Progenitor cell of endocrine pancreas (in vitro differentiated cells): ENCODE data around the gene POLR1B. TPM values are rescaled to one million over a fixed set of nuclear protein-coding genes. Genes with fewer than 3 reads are reported as not detected.
"Not testable (repeated sequence)": the region's sequence is repeated elsewhere in the genome, so short reads cannot be mapped to it uniquely, and the experiment has no call there.

ENCODE experiments used
- DNase-seq: peaks from one replicate; pipeline ENCODE4 v3.0.0; 2021; ENCODE audit warnings: low spot score; ENCODE audit not compliant: unreplicated experiment
- H3K27ac Mint-ChIP-seq: 2 replicates; pipeline ENCODE4 v1.8.0; 2021; ENCODE audit warnings: mild to moderate bottlenecking, moderate library complexity, mixed read lengths
- H3K27me3 Mint-ChIP-seq: 2 replicates; pipeline ENCODE4 v1.8.0; 2021; ENCODE audit warnings: mixed read lengths
- H3K36me3 Mint-ChIP-seq: 2 replicates; pipeline ENCODE4 v1.8.0; 2022; ENCODE audit warnings: mixed read lengths; ENCODE audit not compliant: insufficient read depth
- H3K4me1 Mint-ChIP-seq: 2 replicates; pipeline ENCODE4 v1.8.0; 2021; ENCODE audit warnings: low read depth, mixed read lengths
- H3K4me3 Mint-ChIP-seq: 2 replicates; pipeline ENCODE4 v1.8.0; 2021; ENCODE audit warnings: low read depth, mild to moderate bottlenecking, moderate library complexity, mixed read lengths
- H3K9me3 Mint-ChIP-seq: 2 replicates; pipeline ENCODE4 v1.8.0; 2021; ENCODE audit warnings: low read depth, mixed read lengths
- total RNA-seq: library from RNA; stranded (reverse); gene quantifications from 2 replicates; pipeline ENCODE4 v1.2.1, GENCODE V29; 2021
- TF ChIP-seq, protein P1 (sequence below): fragments of 200-600 bp; sonication (generic); IDR thresholded peaks from one replicate; pipeline ENCODE4 v1.5.0; 2021; ENCODE audit warnings: antibody characterized with exemption, mild to moderate bottlenecking; ENCODE audit not compliant: unreplicated experiment

POLR1B gene
- total RNA-seq, 1 donor from 2014 or later, result 35.9 TPM

- no peak for DNase-seq
- H3K4me3 Mint-ChIP-seq, result no peak overlapping the region
- no peaks in the 10 kb centered on the region for H3K36me3 Mint-ChIP-seq
- H3K27ac Mint-ChIP-seq, result no peak overlapping the region
- H3K4me1 Mint-ChIP-seq, result peaks cover 8% of the 10 kb centered on the region
- peaks cover 6% of the 10 kb centered on the region for H3K9me3 Mint-ChIP-seq
- TF ChIP-seq, protein P1, sequence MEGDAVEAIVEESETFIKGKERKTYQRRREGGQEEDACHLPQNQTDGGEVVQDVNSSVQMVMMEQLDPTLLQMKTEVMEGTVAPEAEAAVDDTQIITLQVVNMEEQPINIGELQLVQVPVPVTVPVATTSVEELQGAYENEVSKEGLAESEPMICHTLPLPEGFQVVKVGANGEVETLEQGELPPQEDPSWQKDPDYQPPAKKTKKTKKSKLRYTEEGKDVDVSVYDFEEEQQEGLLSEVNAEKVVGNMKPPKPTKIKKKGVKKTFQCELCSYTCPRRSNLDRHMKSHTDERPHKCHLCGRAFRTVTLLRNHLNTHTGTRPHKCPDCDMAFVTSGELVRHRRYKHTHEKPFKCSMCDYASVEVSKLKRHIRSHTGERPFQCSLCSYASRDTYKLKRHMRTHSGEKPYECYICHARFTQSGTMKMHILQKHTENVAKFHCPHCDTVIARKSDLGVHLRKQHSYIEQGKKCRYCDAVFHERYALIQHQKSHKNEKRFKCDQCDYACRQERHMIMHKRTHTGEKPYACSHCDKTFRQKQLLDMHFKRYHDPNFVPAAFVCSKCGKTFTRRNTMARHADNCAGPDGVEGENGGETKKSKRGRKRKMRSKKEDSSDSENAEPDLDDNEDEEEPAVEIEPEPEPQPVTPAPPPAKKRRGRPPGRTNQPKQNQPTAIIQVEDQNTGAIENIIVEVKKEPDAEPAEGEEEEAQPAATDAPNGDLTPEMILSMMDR, result no peak
- no peaks in the 10 kb centered on the region for H3K27me3 Mint-ChIP-seq
Observed at GRCh38 chr2:112607680-112608438, 65.6 kb downstream of the POLR1B start.

GRCh38 chr2:112609320-112609719 lies 67.1 kb downstream of the POLR1B start:
- H3K27ac Mint-ChIP-seq, result peak overlapping the region; percentile 33
- not testable (repeated sequence) for H3K36me3 Mint-ChIP-seq

DNA sequence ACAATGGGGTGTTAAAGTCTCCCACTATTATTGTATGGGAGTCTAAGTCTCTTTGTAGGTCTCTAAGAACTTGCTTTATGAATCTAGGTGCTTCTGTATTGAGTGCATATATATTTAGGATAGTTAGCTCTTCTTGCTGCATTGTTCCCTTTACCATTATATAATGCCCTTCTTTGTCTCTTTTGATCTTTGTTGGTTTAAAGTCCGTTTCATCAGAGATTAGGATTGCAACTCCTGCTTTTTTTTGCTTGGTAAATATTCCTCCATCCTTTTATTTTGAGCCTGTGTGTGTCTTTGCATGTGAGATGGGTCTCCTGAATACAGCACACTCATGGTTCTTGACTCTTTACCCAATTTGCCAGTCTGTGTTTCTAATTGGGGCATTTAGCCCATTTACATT lies 70.0 kb downstream of the POLR1B start:
- not testable (repeated sequence) for H3K36me3 Mint-ChIP-seq, DNase-seq, H3K9me3 Mint-ChIP-seq, H3K27me3 Mint-ChIP-seq, H3K4me1 Mint-ChIP-seq, H3K27ac Mint-ChIP-seq, H3K4me3 Mint-ChIP-seq

More at GRCh38 chr2:112609320-112609719, 67.1 kb downstream of the POLR1B start:
- H3K27me3 Mint-ChIP-seq, H3K4me1 Mint-ChIP-seq, H3K9me3 Mint-ChIP-seq, DNase-seq, H3K4me3 Mint-ChIP-seq: not testable (repeated sequence)

- no peak overlapping the region for H3K27ac Mint-ChIP-seq
- no peaks in the 10 kb centered on the region for H3K36me3 Mint-ChIP-seq
- H3K9me3 Mint-ChIP-seq, result peaks cover 6% of the 10 kb centered on the region
- H3K4me3 Mint-ChIP-seq, result no peak overlapping the region
- TF ChIP-seq, protein P1, result no peak
- no peaks in the 10 kb centered on the region for H3K27me3 Mint-ChIP-seq
- peaks cover 9% of the 10 kb centered on the region for H3K4me1 Mint-ChIP-seq
- peak; percentile 18 for DNase-seq
Observed at GRCh38 chr2:112614201-112614840, 72.1 kb downstream of the POLR1B start.

- TF ChIP-seq, protein P1, result no peak
- Mint-ChIP-seq H3K4me1 (peaks cover 9% of the 10 kb centered on the region), H3K9me3 (peaks cover under 1% of the 10 kb centered on the region), H3K27ac (no peak overlapping the region), H3K36me3 (no peaks in the 10 kb centered on the region), H3K4me3 (no peak overlapping the region), H3K27me3 (no peaks in the 10 kb centered on the region)
- no peak for DNase-seq
Observed at GRCh38 chr2:112615051-112615450, 72.8 kb downstream of the POLR1B start.

DNA sequence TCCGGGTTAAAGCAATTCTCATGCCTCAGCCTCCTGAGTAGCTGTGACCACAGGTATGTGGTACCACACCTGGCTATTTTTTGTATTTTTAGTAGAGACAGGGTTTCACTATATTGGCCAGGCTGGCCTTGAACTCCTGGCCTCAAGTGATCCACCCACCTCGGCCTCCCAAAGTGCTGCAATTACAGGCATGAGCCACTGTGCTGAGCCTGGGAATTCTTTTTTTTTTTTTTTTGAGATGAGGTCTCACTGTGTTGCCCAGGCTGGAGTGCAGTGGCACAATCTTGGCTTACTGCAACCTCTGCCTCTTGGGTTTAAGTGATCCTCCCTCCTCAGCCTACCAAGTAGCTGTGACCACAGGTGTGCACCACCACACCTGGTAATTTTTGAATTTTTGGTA lies 73.5 kb downstream of the POLR1B start:
- H3K27ac Mint-ChIP-seq, H3K9me3 Mint-ChIP-seq, DNase-seq, H3K36me3 Mint-ChIP-seq, H3K4me3 Mint-ChIP-seq, H3K27me3 Mint-ChIP-seq, H3K4me1 Mint-ChIP-seq: not testable (repeated sequence)

DNA sequence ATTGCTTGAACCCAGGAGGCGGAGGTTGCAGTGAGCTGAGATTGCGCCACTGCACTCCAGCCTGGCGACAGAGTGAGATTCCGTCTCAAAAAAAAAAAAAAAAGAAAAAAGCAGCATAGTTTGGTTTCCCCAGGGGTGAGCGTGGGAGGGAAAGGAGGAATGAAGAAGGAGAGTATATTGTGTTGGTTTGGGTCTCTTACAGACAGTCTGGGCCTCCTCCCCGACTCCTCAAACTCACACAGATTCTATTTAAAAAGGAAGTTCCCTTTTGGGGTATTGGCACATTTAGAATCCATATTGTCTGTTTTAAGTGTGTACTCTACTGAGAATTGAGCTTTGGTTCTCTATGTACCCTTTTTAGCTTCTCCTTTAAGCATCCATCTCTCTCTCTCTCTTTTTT lies 76.1 kb downstream of the POLR1B start:
- Mint-ChIP-seq H3K27ac (no peak overlapping the region), H3K4me1 (peaks cover 10% of the 10 kb centered on the region), H3K36me3 (no peaks in the 10 kb centered on the region), H3K9me3 (no peaks in the 10 kb centered on the region), H3K27me3 (peaks cover 18% of the 10 kb centered on the region), H3K4me3 (no peak overlapping the region)
- TF ChIP-seq, protein P1, result no peak
- DNase-seq, result no peak
